OCI-LY3 (cell line): Measurements from ENCODE around the gene CHERP.

Experiments used
- H2AFZ ChIP-seq: fragments of 200-600, 300-600 bp; shearing (Covaris generic); 2 replicates; pipeline ENCODE4 v1.6.0; 2014; ENCODE audit warnings: antibody characterized with exemption, low read depth, low read length
- H3K27ac ChIP-seq: fragments of 200-600, 300-600 bp; sonication (generic); 2 replicates; pipeline ENCODE4 v1.5.1; 2014; ENCODE audit warnings: mild to moderate bottlenecking, low read length, moderate library complexity, mixed read lengths
- H3K27me3 ChIP-seq: fragments of 200-600, 300-600 bp; sonication (generic); 2 replicates; pipeline ENCODE4 v1.6.1; 2014; ENCODE audit warnings: low read depth, low read length, mixed read lengths
- H3K36me3 ChIP-seq: fragments of 200-600, 300-600 bp; sonication (generic); replicated peaks from 2 replicates; pipeline ENCODE3; 2014; ENCODE audit warnings: low read depth, low read length, mixed read lengths
- H3K4me1 ChIP-seq: fragments of 300-600, 200-600 bp; sonication (generic); 2 replicates; pipeline ENCODE4 v1.6.1; 2014; ENCODE audit warnings: low read length, mixed read lengths
- H3K4me2 ChIP-seq: fragments of 200-600, 300-600 bp; sonication (generic); 2 replicates; pipeline ENCODE4 v1.6.1; 2014; ENCODE audit warnings: low read length, mixed read lengths
- H3K4me3 ChIP-seq: fragments of 300-600, 200-600 bp; sonication (generic); 2 replicates; pipeline ENCODE4 v1.5.1; 2014; ENCODE audit warnings: antibody characterized with exemption, mild to moderate bottlenecking, low read length, moderate library complexity
- H3K79me2 ChIP-seq: fragments of 300-600, 200-600 bp; shearing (Covaris generic); 2 replicates; pipeline ENCODE4 v1.6.1; 2014; ENCODE audit warnings: mild to moderate bottlenecking, low read length, mixed read lengths
- H3K9ac ChIP-seq: fragments of 300-600, 200-600 bp; shearing (Covaris generic); 2 replicates; pipeline ENCODE4 v1.6.0; 2014; ENCODE audit warnings: mild to moderate bottlenecking, low read length, moderate library complexity
- H3K9me3 ChIP-seq: fragments of 200-600, 300-600 bp; shearing (Covaris generic); 2 replicates; pipeline ENCODE4 v1.6.1; 2014; ENCODE audit warnings: low read length, mixed read lengths; ENCODE audit not compliant: insufficient read depth
- H4K20me1 ChIP-seq: fragments of 200-600, 300-600 bp; sonication (generic); 2 replicates; pipeline ENCODE4 v1.6.1; 2016; ENCODE audit warnings: low read length, mixed read lengths; ENCODE audit not compliant: insufficient read depth
- CTCF ChIP-seq: fragments of 200-600, 300-600 bp; sonication (generic); IDR thresholded peaks from 2 replicates; pipeline ENCODE4 v1.5.1; 2014; ENCODE audit warnings: antibody characterized with exemption, low read length, low read depth
- EZH2phosphoT487 ChIP-seq: fragments of 200-600 bp; shearing (Covaris generic); IDR thresholded peaks from 2 replicates; pipeline ENCODE4 v1.6.1; 2018; ENCODE audit warnings: antibody characterized with exemption, mixed run types, low read depth

Gene CHERP

GRCh38 chr19:16536130-16536529, 6.1 kb downstream of the CHERP start:
- Histone ChIP-seq H3K79me2 (peaks cover 64% of the 10 kb centered on the region), H3K36me3 (peaks cover 79% of the 10 kb centered on the region), H3K27me3 (no peaks in the 10 kb centered on the region), H3K4me2 (no peak overlapping the region), H3K4me3 (no peak overlapping the region), H3K9ac (no peak overlapping the region), H4K20me1 (peaks cover 42% of the 10 kb centered on the region), H3K4me1 (peaks cover 5% of the 10 kb centered on the region), H3K9me3 (no peaks in the 10 kb centered on the region), H3K27ac (no peak overlapping the region), H2AFZ (no peak overlapping the region)
- TF ChIP-seq EZH2phosphoT487 (no peak), CTCF (no peak)

GRCh38 chr19:16535381-16535780, 6.9 kb downstream of the CHERP start:
- H3K27ac ChIP-seq, result no peak overlapping the region
- H3K27me3 ChIP-seq, result no peaks in the 10 kb centered on the region
- H2AFZ ChIP-seq, result no peak overlapping the region
- H4K20me1 ChIP-seq, result peaks cover 36% of the 10 kb centered on the region
- H3K4me1 ChIP-seq, result no peaks in the 10 kb centered on the region
- no peak overlapping the region for H3K9ac ChIP-seq
- TF ChIP-seq EZH2phosphoT487 (no peak), CTCF (no peak)
- H3K4me3 ChIP-seq, result no peak overlapping the region
- H3K4me2 ChIP-seq, result no peak overlapping the region
- no peaks in the 10 kb centered on the region for H3K9me3 ChIP-seq
- peaks cover 56% of the 10 kb centered on the region for H3K79me2 ChIP-seq
- peaks cover 82% of the 10 kb centered on the region for H3K36me3 ChIP-seq

GRCh38 chr19:16532440-16533234, 9.6 kb downstream of the CHERP start:
- H3K27me3 ChIP-seq, result no peaks in the 10 kb centered on the region
- no peak overlapping the region for H3K9ac ChIP-seq
- no peak for TF ChIP-seq EZH2phosphoT487
- TF ChIP-seq CTCF, result no peak
- H3K4me3 ChIP-seq, result no peak overlapping the region
- H3K27ac ChIP-seq, result no peak overlapping the region
- peaks cover 29% of the 10 kb centered on the region for H3K79me2 ChIP-seq
- H3K9me3 ChIP-seq, result no peaks in the 10 kb centered on the region
- H4K20me1 ChIP-seq, result peaks cover 25% of the 10 kb centered on the region
- H3K4me2 ChIP-seq, result no peak overlapping the region
- no peak overlapping the region for H2AFZ ChIP-seq
- peaks cover 83% of the 10 kb centered on the region for H3K36me3 ChIP-seq
- H3K4me1 ChIP-seq, result no peaks in the 10 kb centered on the region

- peaks cover 16% of the 10 kb centered on the region for H3K79me2 ChIP-seq
- TF ChIP-seq CTCF, result no peak
- TF ChIP-seq EZH2phosphoT487, result no peak
- H3K9ac ChIP-seq, result no peak overlapping the region
- H3K9me3 ChIP-seq, result no peaks in the 10 kb centered on the region
- H3K27me3 ChIP-seq, result no peaks in the 10 kb centered on the region
- peaks cover 12% of the 10 kb centered on the region for H4K20me1 ChIP-seq
- no peak overlapping the region for H3K4me3 ChIP-seq
- no peak overlapping the region for H3K4me2 ChIP-seq
- no peaks in the 10 kb centered on the region for H3K4me1 ChIP-seq
- peaks cover 82% of the 10 kb centered on the region for H3K36me3 ChIP-seq
- H3K27ac ChIP-seq, result no peak overlapping the region
- no peak overlapping the region for H2AFZ ChIP-seq
These were observed 10.9 kb downstream of the CHERP start for GRCh38 chr19:16531380-16531669.
